ENCODE results near the gene XCR1. TPM values are rescaled to one million over a fixed set of nuclear protein-coding genes. Genes with fewer than 3 reads are reported as not detected.

The XCR1 gene, protein sequence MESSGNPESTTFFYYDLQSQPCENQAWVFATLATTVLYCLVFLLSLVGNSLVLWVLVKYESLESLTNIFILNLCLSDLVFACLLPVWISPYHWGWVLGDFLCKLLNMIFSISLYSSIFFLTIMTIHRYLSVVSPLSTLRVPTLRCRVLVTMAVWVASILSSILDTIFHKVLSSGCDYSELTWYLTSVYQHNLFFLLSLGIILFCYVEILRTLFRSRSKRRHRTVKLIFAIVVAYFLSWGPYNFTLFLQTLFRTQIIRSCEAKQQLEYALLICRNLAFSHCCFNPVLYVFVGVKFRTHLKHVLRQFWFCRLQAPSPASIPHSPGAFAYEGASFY
- not detected for polyA plus RNA-seq (2013, experiment 1 of 2)
- not detected for polyA plus RNA-seq (2013, experiment 2 of 2)

DNA sequence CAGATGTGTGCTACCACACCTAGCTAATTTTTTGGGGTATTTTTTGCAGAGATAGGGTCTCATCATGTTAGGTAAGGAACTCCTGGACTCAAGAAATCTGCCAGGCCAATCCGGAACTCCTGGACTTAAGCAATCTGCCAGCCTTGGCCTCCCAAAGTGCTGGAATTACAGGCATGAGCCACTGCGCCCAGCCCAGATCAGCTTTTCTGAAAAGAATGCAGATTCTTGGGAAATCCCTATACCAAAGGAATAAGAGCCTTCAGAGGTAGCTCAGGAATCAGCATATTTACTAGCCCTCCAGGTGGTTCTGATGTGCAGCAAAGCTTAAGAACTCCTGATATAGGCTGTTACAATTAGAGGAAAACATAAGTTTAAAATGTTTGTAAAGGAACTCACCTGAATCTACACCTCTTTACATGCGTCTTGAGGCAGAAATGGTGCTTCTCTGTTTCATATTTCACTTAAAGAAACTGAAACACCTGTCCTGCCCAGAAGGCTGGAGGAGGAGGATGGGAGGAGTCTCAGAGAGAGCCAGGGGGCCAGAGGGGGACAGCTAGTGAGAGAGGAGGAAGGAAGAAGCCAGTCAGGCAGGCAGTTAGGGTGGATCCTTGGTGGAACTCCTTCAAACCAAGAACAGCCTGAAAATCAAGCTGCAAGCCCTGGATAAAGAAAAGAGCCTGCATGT lies at the start of gene XCR1:
XCR1 (minus strand) TSS at position 463 of the 685 bp plus-strand sequence. CDS start 5,536 bp downstream, outside the sequence.
- Histone ChIP-seq H3K14ac (ENCODE audit: low read length) (no peak within 1 kb of the TSS), H3K9me3 (replicated peaks in 1 of 2; ENCODE audit: control insufficient read depth in 2 of 2, insufficient read depth in 1 of 2, low read depth in 1 of 2, low read length in 2 of 2) (peaks cover 2 to 5% of the 10 kb centered on the region in 2 donors), H4K8ac (ENCODE audit: low read depth, low read length) (no peak within 1 kb of the TSS), H4K91ac (ENCODE audit: low read depth, low read length, poor library complexity) (no peak within 1 kb of the TSS), H3K79me1 (ENCODE audit: low read depth, low read length) (peaks cover 2% of the 10 kb centered on the region), H3K4ac (ENCODE audit: low read length) (no peak within 1 kb of the TSS), H3K23ac (ENCODE audit: low read depth, low read length, poor library complexity) (no peak within 1 kb of the TSS), H3K4me3 (ENCODE audit: low read length in 2 of 2) (no peak within 1 kb of the TSS), H3K27ac (replicated peaks; ENCODE audit: low read length) (no peak within 1 kb of the TSS), H3K4me1 (ENCODE audit: control insufficient read depth in 2 of 2, insufficient read depth in 1 of 2, low read depth in 1 of 2, low read length in 2 of 2) (no peaks in the 10 kb centered on the region), H3K27me3 (ENCODE audit: control insufficient read depth in 3 of 3, insufficient read depth in 3 of 3, low read depth in 1 of 3, low read length in 3 of 3) (no peaks in the 10 kb centered on the region), H2AK5ac (ENCODE audit: low read depth, low read length) (no peak within 1 kb of the TSS), H2BK5ac (ENCODE audit: low read length) (no peak within 1 kb of the TSS), H2AFZ (ENCODE audit: low read length) (no peak within 1 kb of the TSS), H3K36me3 (replicated peaks in 1 of 2; ENCODE audit: control insufficient read depth in 2 of 2, insufficient read depth in 2 of 2, low read length in 2 of 2) (no peaks in the 10 kb centered on the region), H3K18ac (ENCODE audit: low read length) (no peak within 1 kb of the TSS), H3K4me2 (ENCODE audit: insufficient read depth, low read length, poor library complexity, severe bottlenecking) (no peak within 1 kb of the TSS), H2BK15ac (ENCODE audit: low read length) (no peak within 1 kb of the TSS), H3K9ac (ENCODE audit: low read depth, low read length, poor library complexity) (no peak within 1 kb of the TSS), H2BK120ac (ENCODE audit: low read depth, low read length) (no peak within 1 kb of the TSS), H2BK12ac (ENCODE audit: low read length) (no peak within 1 kb of the TSS)
- no CpG with 5 or more reads among the region's 3 CpGs for WGBS, 2 donors (ENCODE audit: extremely low coverage in 2 of 2, insufficient read length in 2 of 2, insufficient replicate concordance in 1 of 2)
- no peak for DNase-seq (ENCODE audit: low spot score)

DNA sequence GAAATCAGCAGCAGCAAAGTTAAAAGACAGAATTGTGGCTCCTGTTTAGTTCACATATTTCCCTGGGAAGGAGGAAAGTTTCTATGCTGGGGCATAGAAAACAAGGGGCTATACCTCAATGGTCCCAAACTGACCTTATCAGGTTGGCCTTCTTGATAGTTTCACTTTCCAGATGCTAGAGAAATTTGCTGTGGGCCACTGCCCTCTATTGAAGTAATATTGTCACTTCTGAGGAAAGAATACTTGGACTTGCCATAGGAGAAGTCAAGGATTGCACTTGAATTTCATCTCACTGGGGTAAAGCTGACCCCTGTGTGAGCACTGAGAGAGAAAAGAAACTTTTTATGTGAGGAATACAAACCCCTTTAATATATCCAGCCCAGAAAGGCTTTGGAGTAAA lies 49.3 kb upstream of the XCR1 start:
- Histone ChIP-seq H3K4me2 (ENCODE audit: insufficient read depth, low read length, poor library complexity, severe bottlenecking) (no peak overlapping the region), H4K8ac (ENCODE audit: low read depth, low read length) (no peak overlapping the region), H3K4me1 (ENCODE audit: control insufficient read depth in 2 of 2, insufficient read depth in 1 of 2, low read depth in 1 of 2, low read length in 2 of 2) (no peaks in the 10 kb centered on the region), H2BK120ac (ENCODE audit: low read depth, low read length) (no peak overlapping the region), H3K9ac (ENCODE audit: low read depth, low read length, poor library complexity) (no peak overlapping the region), H2AFZ (ENCODE audit: low read length) (no peak overlapping the region), H4K91ac (ENCODE audit: low read depth, low read length, poor library complexity) (no peak overlapping the region), H3K4ac (ENCODE audit: low read length) (no peak overlapping the region), H3K9me3 (replicated peaks in 1 of 2; ENCODE audit: control insufficient read depth in 2 of 2, insufficient read depth in 1 of 2, low read depth in 1 of 2, low read length in 2 of 2) (no peaks in the 10 kb centered on the region), H3K18ac (ENCODE audit: low read length) (no peak overlapping the region), H2BK12ac (ENCODE audit: low read length) (no peak overlapping the region), H2BK15ac (ENCODE audit: low read length) (no peak overlapping the region), H2BK5ac (ENCODE audit: low read length) (no peak overlapping the region), H3K27ac (replicated peaks; ENCODE audit: low read length) (no peak overlapping the region), H3K36me3 (replicated peaks in 1 of 2; ENCODE audit: control insufficient read depth in 2 of 2, insufficient read depth in 2 of 2, low read length in 2 of 2) (no peaks in the 10 kb centered on the region), H3K4me3 (ENCODE audit: low read length in 2 of 2) (no peak overlapping the region), H2AK5ac (ENCODE audit: low read depth, low read length) (no peak overlapping the region), H3K79me1 (ENCODE audit: low read depth, low read length) (no peaks in the 10 kb centered on the region), H3K23ac (ENCODE audit: low read depth, low read length, poor library complexity) (no peak overlapping the region), H3K14ac (ENCODE audit: low read length) (no peak overlapping the region), H3K27me3 (ENCODE audit: control insufficient read depth in 3 of 3, insufficient read depth in 3 of 3, low read depth in 1 of 3, low read length in 3 of 3) (no peaks in the 10 kb centered on the region)
- no peak for DNase-seq (ENCODE audit: low spot score)

DNA sequence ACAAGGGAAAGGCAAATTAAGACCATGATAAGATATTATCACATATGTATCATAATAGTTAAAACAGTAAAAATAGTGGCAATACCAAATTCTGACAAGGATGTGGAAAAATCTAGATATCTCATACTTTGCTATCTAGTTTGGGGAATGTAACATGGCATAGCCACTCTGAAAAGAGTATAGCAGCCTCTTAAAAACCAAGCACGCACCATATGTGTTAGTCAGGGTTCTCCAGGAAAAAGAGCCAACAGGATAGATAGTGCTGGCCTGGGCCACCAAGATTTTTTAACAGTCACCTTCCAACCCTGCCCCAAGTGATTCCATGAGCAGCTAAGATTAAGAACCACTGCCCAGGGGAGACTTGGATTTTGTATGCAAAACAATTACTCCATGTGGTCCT lies 48.5 kb upstream of the XCR1 start:
- H2BK15ac ChIP-seq (ENCODE audit: low read length): no peak overlapping the region
- H4K8ac ChIP-seq (ENCODE audit: low read depth, low read length): no peak overlapping the region
- H2AK5ac ChIP-seq (ENCODE audit: low read depth, low read length): no peak overlapping the region
- no peak overlapping the region for H3K4me2 ChIP-seq (ENCODE audit: insufficient read depth, low read length, poor library complexity, severe bottlenecking)
- no peak overlapping the region for H3K14ac ChIP-seq (ENCODE audit: low read length)
- no peak for DNase-seq (ENCODE audit: low spot score)
- no peak overlapping the region for H3K23ac ChIP-seq (ENCODE audit: low read depth, low read length, poor library complexity)
- no peaks in the 10 kb centered on the region for H3K4me1 ChIP-seq (ENCODE audit: control insufficient read depth in 2 of 2, insufficient read depth in 1 of 2, low read depth in 1 of 2, low read length in 2 of 2)
- H2AFZ ChIP-seq (ENCODE audit: low read length): no peak overlapping the region
- no peak overlapping the region for H4K91ac ChIP-seq (ENCODE audit: low read depth, low read length, poor library complexity)
- H3K9me3 ChIP-seq (replicated peaks in 1 of 2; ENCODE audit: control insufficient read depth in 2 of 2, insufficient read depth in 1 of 2, low read depth in 1 of 2, low read length in 2 of 2): no peaks in the 10 kb centered on the region
- no peak overlapping the region for H3K4me3 ChIP-seq (ENCODE audit: low read length in 2 of 2)
- no peaks in the 10 kb centered on the region for H3K36me3 ChIP-seq (replicated peaks in 1 of 2; ENCODE audit: control insufficient read depth in 2 of 2, insufficient read depth in 2 of 2, low read length in 2 of 2)
- no peaks in the 10 kb centered on the region for H3K79me1 ChIP-seq (ENCODE audit: low read depth, low read length)
- no peak overlapping the region for H2BK120ac ChIP-seq (ENCODE audit: low read depth, low read length)
- no peak overlapping the region for H3K18ac ChIP-seq (ENCODE audit: low read length)
- H3K9ac ChIP-seq (ENCODE audit: low read depth, low read length, poor library complexity): no peak overlapping the region
- no peak overlapping the region for H3K4ac ChIP-seq (ENCODE audit: low read length)
- no peaks in the 10 kb centered on the region for H3K27me3 ChIP-seq (ENCODE audit: control insufficient read depth in 3 of 3, insufficient read depth in 3 of 3, low read depth in 1 of 3, low read length in 3 of 3)
- H2BK5ac ChIP-seq (ENCODE audit: low read length): no peak overlapping the region
- no peak overlapping the region for H2BK12ac ChIP-seq (ENCODE audit: low read length)
- no CpG with 5 or more reads among the region's 1 CpG for WGBS, 2 donors (ENCODE audit: extremely low coverage in 2 of 2, insufficient read length in 2 of 2, insufficient replicate concordance in 1 of 2)
- no peak overlapping the region for H3K27ac ChIP-seq (replicated peaks; ENCODE audit: low read length)

DNA sequence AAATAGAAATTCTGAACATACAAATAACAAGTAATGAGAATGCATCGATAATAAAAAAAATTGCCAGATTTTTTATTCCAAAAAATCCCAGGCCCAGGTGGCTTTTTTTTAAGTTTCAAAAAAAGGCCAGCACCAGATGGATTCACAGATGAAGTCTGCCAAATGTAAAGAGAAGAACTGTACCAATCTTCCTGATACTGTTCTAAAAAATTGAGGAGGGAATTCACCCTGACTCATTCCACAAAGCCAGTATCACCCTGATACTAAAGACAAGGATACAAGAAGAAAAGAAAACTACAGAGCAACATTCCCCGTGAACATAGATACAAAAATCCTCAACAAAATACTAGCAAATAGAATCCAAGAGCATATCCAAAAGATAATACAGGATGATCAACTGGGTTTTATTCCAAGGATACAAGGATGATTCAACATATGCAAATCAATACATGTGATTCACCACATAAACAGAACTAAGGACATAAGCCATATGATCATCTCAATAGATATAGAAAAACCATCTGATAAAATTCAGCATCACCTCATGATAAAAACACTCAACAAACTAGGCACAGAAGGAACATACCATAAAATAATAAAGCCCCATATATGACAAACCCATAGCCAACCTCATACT lies 44.1 kb upstream of the XCR1 start:
- H2BK120ac ChIP-seq (ENCODE audit: low read depth, low read length): no peak overlapping the region
- WGBS, 2 donors (ENCODE audit: extremely low coverage in 2 of 2, insufficient read length in 2 of 2, insufficient replicate concordance in 1 of 2): no CpG with 5 or more reads among the region's 2 CpGs

More for the DNA sequence above, 44.1 kb upstream of the XCR1 start:
- Histone ChIP-seq H3K36me3 (replicated peaks in 1 of 2; ENCODE audit: control insufficient read depth in 2 of 2, insufficient read depth in 2 of 2, low read length in 2 of 2) (no peaks in the 10 kb centered on the region), H3K9ac (ENCODE audit: low read depth, low read length, poor library complexity) (no peak overlapping the region), H3K79me1 (ENCODE audit: low read depth, low read length) (no peaks in the 10 kb centered on the region), H2BK12ac (ENCODE audit: low read length) (no peak overlapping the region), H3K27ac (replicated peaks; ENCODE audit: low read length) (no peak overlapping the region), H3K23ac (ENCODE audit: low read depth, low read length, poor library complexity) (no peak overlapping the region), H4K8ac (ENCODE audit: low read depth, low read length) (no peak overlapping the region), H3K18ac (ENCODE audit: low read length) (no peak overlapping the region), H2BK15ac (ENCODE audit: low read length) (no peak overlapping the region), H3K27me3 (ENCODE audit: control insufficient read depth in 3 of 3, insufficient read depth in 3 of 3, low read depth in 1 of 3, low read length in 3 of 3) (no peaks in the 10 kb centered on the region), H3K9me3 (replicated peaks in 1 of 2; ENCODE audit: control insufficient read depth in 2 of 2, insufficient read depth in 1 of 2, low read depth in 1 of 2, low read length in 2 of 2) (no peaks in the 10 kb centered on the region), H2AK5ac (ENCODE audit: low read depth, low read length) (no peak overlapping the region), H2BK5ac (ENCODE audit: low read length) (no peak overlapping the region), H4K91ac (ENCODE audit: low read depth, low read length, poor library complexity) (no peak overlapping the region), H3K14ac (ENCODE audit: low read length) (no peak overlapping the region), H2AFZ (ENCODE audit: low read length) (no peak overlapping the region), H3K4me2 (ENCODE audit: insufficient read depth, low read length, poor library complexity, severe bottlenecking) (no peak overlapping the region), H3K4ac (ENCODE audit: low read length) (no peak overlapping the region), H3K4me1 (ENCODE audit: control insufficient read depth in 2 of 2, insufficient read depth in 1 of 2, low read depth in 1 of 2, low read length in 2 of 2) (peaks cover 0 to 5% of the 10 kb centered on the region in 2 donors), H3K4me3 (ENCODE audit: low read length in 2 of 2) (no peak overlapping the region)
- DNase-seq (ENCODE audit: low spot score): no peak

Data from neuronal stem cell (in vitro differentiated cells).